Stimulated activated CD4-positive, alpha-beta T cell treated with anti-CD3 and anti-CD28 coated beads, Interleukin-15, amount 100 ng/mL, for 24 hours (primary cell): ENCODE measurements around the gene CDH5.

Experiments
- DNase-seq: peaks from one replicate; pipeline ENCODE4 v3.0.0-alpha.2; 2020

Gene CDH5

GRCh38 chr16:66354034-66354909 lies 12.2 kb upstream of the CDH5 start:
- DNase-seq = no peak

GRCh38 chr16:66355526-66355925 lies 11.0 kb upstream of the CDH5 start:
- no peak for DNase-seq

GRCh38 chr16:66357523-66357928 lies 9.0 kb upstream of the CDH5 start:
- peak; percentile 31 for DNase-seq

- no peak for DNase-seq
These were observed 8.3 kb upstream of the CDH5 start for GRCh38 chr16:66358231-66358630.

GRCh38 chr16:66359012-66359411 lies 7.5 kb upstream of the CDH5 start:
- DNase-seq = no peak

GRCh38 chr16:66359811-66360608 lies 6.5 kb upstream of the CDH5 start:
- DNase-seq = no peak

GRCh38 chr16:66360624-66361324 lies 5.7 kb upstream of the CDH5 start:
- DNase-seq = no peak

- no peak for DNase-seq
These were observed 4.8 kb upstream of the CDH5 start for GRCh38 chr16:66361604-66362135.

GRCh38 chr16:66363211-66363777 lies 3.2 kb upstream of the CDH5 start:
- no peak for DNase-seq

- DNase-seq = no peak
These were observed 2.2 kb upstream of the CDH5 start for GRCh38 chr16:66364117-66364958.

- DNase-seq = no peak
These were observed 1.6 kb upstream of the CDH5 start for GRCh38 chr16:66364959-66365306.

- no peak for DNase-seq
These were observed 840 bp upstream of the CDH5 start for GRCh38 chr16:66365651-66366050.

GRCh38 chr16:66367968-66368891 lies 1.7 kb downstream of the CDH5 start:
- DNase-seq = no peak

GRCh38 chr16:66369055-66369592 lies 2.6 kb downstream of the CDH5 start:
- no peak for DNase-seq

GRCh38 chr16:66370786-66371684 lies 4.5 kb downstream of the CDH5 start:
- DNase-seq = no peak

GRCh38 chr16:66372078-66372897 lies 5.8 kb downstream of the CDH5 start:
- DNase-seq = no peak

GRCh38 chr16:66372898-66373155 lies 6.3 kb downstream of the CDH5 start:
- no peak for DNase-seq

- DNase-seq = no peak
These were observed 7.2 kb downstream of the CDH5 start for GRCh38 chr16:66373667-66374066.

- DNase-seq = no peak
These were observed 7.7 kb downstream of the CDH5 start for GRCh38 chr16:66374176-66374575.
